ENCODE results near the gene DENND11. TPM values are rescaled to one million over a fixed set of nuclear protein-coding genes. Genes with fewer than 3 reads are reported as not detected.

DENND11 gene
- total and polyA plus RNA-seq, 2 donors from 2014 or later = 6.1 to 22.6 TPM

GRCh38 chr7:141715794-141716689, 14.1 kb upstream of the DENND11 start:
- H3K4me1 ChIP-seq (ENCODE audit: control insufficient read depth in 2 of 3, insufficient read depth in 2 of 3, low read depth in 1 of 3, low read length in 3 of 3) = peaks cover 0 to 8% (median 0%) of the 10 kb centered on the region in 3 donors
- H3K9me3 ChIP-seq (ENCODE audit: control insufficient read depth in 2 of 3, insufficient read depth in 1 of 3, low read length in 3 of 3) = no peaks in the 10 kb centered on the region
- DNase-seq (no peak), FAIRE-seq (no peak)
- H3K4me3 ChIP-seq (ENCODE audit: low read length in 3 of 3) = no peak overlapping the region
- H3K36me3 ChIP-seq (ENCODE audit: control insufficient read depth in 2 of 3, insufficient read depth in 3 of 3, low read length in 3 of 3) = peaks cover 0 to 2% (median 0%) of the 10 kb centered on the region in 3 donors
- intact Hi-C loops (cut with DNase I) = no loop called here
- H3K27ac ChIP-seq (ENCODE audit: low read depth in 2 of 2, low read length in 2 of 2) = no peak overlapping the region
- TF ChIP-seq CTCF (IDR thresholded peaks at IDR 0.05; ENCODE audit: borderline replicate concordance, extremely low read depth, insufficient read depth) = no peak
- no peak overlapping the region for H3K9ac ChIP-seq (ENCODE audit: low read length in 3 of 3)
- no peaks in the 10 kb centered on the region for H3K27me3 ChIP-seq (ENCODE audit: control insufficient read depth, insufficient read depth, low read length)

GRCh38 chr7:141715018-141715417, 13.1 kb upstream of the DENND11 start:
- H3K9me3 ChIP-seq (ENCODE audit: control insufficient read depth in 2 of 3, insufficient read depth in 1 of 3, low read length in 3 of 3) = no peaks in the 10 kb centered on the region
- no peak overlapping the region for H3K4me3 ChIP-seq (ENCODE audit: low read length in 3 of 3)
- H3K9ac ChIP-seq (ENCODE audit: low read length in 3 of 3) = no peak overlapping the region
- H3K27me3 ChIP-seq (ENCODE audit: control insufficient read depth, insufficient read depth, low read length) = no peaks in the 10 kb centered on the region
- FAIRE-seq (no peak), DNase-seq (no peak)
- intact Hi-C loops (cut with DNase I) = no loop called here
- H3K36me3 ChIP-seq (ENCODE audit: control insufficient read depth in 2 of 3, insufficient read depth in 3 of 3, low read length in 3 of 3) = no peaks in the 10 kb centered on the region
- H3K4me1 ChIP-seq (ENCODE audit: control insufficient read depth in 2 of 3, insufficient read depth in 2 of 3, low read depth in 1 of 3, low read length in 3 of 3) = peaks cover 0 to 5% (median 0%) of the 10 kb centered on the region in 3 donors
- no peak overlapping the region for H3K27ac ChIP-seq (ENCODE audit: low read depth in 2 of 2, low read length in 2 of 2)
- TF ChIP-seq CTCF (IDR thresholded peaks at IDR 0.05; ENCODE audit: borderline replicate concordance, extremely low read depth, insufficient read depth) = no peak

- Histone ChIP-seq H3K9ac (ENCODE audit: low read length in 3 of 3) (no peak overlapping the region), H3K27ac (ENCODE audit: low read depth in 2 of 2, low read length in 2 of 2) (no peak overlapping the region), H3K4me1 (ENCODE audit: control insufficient read depth in 2 of 3, insufficient read depth in 2 of 3, low read depth in 1 of 3, low read length in 3 of 3) (peaks cover 0 to 5% (median 0%) of the 10 kb centered on the region in 3 donors), H3K27me3 (ENCODE audit: control insufficient read depth, insufficient read depth, low read length) (no peaks in the 10 kb centered on the region), H3K36me3 (ENCODE audit: control insufficient read depth in 2 of 3, insufficient read depth in 3 of 3, low read length in 3 of 3) (no peaks in the 10 kb centered on the region), H3K4me3 (ENCODE audit: low read length in 3 of 3) (no peak overlapping the region), H3K9me3 (ENCODE audit: control insufficient read depth in 2 of 3, insufficient read depth in 1 of 3, low read length in 3 of 3) (no peaks in the 10 kb centered on the region)
- no peak for DNase-seq
- TF ChIP-seq CTCF (IDR thresholded peaks at IDR 0.05; ENCODE audit: borderline replicate concordance, extremely low read depth, insufficient read depth) = no peak
- intact Hi-C loops (cut with DNase I) = no loop called here
- no peak for FAIRE-seq
Measured at GRCh38 chr7:141714571-141714970, 12.6 kb upstream of the DENND11 start.
